Urothelium cell line (cell line): ENCODE measurements around the gene RFC4.

ENCODE experiments used
- DNase-seq: peaks from one replicate; pipeline ENCODE4 v3.0.0; 2011; ENCODE audit warnings: low spot score, mixed read lengths
- FAIRE-seq: peaks from 2 replicates; lab custom pipeline; 2011; peaks lifted over from hg19 to GRCh38; lab: Jason Lieb, UNC

Gene RFC4

DNA sequence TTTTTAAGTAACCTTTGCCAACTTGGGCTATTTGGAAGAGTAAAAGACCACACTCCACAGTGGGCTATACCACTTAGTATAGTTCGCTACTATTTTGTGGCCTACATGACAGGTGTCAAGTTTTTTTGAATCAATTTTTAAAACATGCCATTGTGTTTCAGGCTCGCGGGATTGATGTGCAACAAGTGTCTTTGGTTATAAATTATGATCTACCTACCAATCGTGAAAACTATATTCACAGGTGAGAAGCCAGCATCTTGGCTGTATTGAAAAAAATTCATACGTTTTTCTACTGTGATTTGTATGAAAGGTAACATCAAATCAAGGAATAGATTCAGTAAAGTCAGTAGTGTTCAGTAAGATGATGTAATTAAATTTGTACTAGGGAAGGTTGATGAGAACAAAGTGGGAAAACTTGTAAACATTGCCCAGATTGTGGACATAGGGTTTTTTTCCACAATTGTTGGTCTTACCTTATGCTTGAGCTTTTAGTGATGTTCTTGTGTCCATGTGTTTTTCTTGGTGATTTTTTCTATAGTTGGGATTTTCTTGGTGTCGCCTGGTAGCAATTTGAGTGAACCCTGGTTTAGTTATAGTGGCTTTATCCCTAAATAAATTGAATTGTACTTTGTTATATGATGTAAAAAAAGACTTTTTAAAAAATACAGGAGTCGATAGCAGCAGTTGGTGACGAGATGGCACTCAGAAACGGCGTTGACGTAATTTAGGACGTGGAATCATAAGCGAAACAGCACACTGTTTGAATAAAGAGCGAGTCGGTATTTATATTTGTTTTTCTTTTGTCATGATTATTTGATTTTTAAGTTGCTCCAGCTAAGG is 18.4 kb downstream of the RFC4 start:
- DNase-seq (no peak), FAIRE-seq (no peak)

- DNase-seq (no peak), FAIRE-seq (no peak)
Measured at GRCh38 chr3:186786922-186787321, 19.4 kb downstream of the RFC4 start.

GRCh38 chr3:186785495-186786018 is 20.7 kb downstream of the RFC4 start:
- no peak for FAIRE-seq
- no peak for DNase-seq

GRCh38 chr3:186784820-186785494 is 21.3 kb downstream of the RFC4 start:
- DNase-seq: no peak
- no peak for FAIRE-seq

- DNase-seq: peak; percentile 83
Measured at GRCh38 chr3:186783731-186784515, 22.4 kb downstream of the RFC4 start.

GRCh38 chr3:186783058-186783730 is 23.1 kb downstream of the RFC4 start, which contains the start of gene EIF4A2:
EIF4A2 (plus strand) TSS chr3:186783577; CDS start chr3:186783611, 34 bp downstream.
- FAIRE-seq: no peak

More at GRCh38 chr3:186783731-186784515, 22.4 kb downstream of the RFC4 start:
- FAIRE-seq: no peak

DNA sequence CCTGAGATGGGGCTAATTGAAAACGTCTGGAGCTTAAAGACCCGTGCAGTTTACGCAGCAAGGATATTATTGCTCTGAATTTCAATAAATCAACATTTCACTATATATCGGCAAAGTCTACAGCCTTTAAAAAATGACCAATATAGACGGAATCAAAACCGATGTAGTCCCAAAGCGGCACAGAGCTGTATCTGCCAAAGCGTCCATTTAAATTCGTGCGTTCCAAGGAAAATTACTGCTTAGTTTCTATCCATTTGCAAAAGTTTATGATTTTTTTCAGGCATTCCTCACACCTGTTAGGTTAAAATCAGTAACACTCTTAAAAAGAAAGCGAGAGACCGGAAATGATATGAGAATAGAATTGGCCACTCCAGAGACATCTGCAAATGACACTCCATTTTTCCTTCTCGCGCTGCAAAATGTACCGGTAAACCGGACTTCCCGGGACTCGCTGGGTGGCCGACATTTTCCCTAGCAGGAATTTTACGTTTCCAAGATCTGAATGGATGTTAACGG is 23.7 kb downstream of the RFC4 start:
- no peak for FAIRE-seq

More at GRCh38 chr3:186783058-186783730, 23.1 kb downstream of the RFC4 start, which contains the start of gene EIF4A2:
- peak; percentile 94 for DNase-seq

GRCh38 chr3:186779204-186779603 is 27.1 kb downstream of the RFC4 start:
- DNase-seq (no peak), FAIRE-seq (no peak)

More for the DNA sequence above, 23.7 kb downstream of the RFC4 start:
- DNase-seq: peak; percentile 22

- DNase-seq (no peak), FAIRE-seq (no peak)
Measured at GRCh38 chr3:186775999-186776398, 30.3 kb downstream of the RFC4 start.

DNA sequence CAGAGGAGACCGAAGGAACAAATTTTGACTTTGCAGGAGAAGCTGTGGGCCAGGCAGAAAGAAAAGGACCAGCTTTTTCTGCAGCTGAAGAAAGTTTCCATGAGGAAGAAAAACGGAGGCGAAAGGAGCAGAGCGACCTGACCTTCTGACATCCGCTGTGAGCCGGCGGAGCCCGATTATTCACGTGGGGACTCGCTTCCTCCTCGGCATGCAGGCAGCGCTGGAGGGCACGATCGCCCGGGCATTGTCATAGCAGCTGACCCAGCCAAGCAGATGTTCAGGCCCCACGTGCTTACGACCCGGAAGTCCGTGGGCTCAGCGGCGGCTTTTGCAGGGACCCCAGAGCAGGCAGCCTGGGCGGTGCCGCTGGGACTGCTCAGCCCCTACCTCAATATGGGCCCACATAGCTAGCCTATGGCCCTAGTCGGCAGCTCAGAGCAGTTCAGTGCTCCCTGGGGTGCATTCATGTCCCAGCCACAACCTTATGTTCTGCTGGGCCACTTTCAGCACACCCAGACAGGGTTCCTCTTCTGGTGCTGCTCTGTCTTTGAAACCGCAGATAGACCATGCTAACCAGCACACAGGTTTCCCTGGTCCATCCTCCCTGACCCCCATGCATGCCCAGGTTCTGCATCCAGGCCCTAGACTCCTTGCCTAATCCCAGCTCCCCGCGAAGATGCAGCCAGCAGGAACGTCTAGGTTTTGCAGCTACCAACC is 33.4 kb downstream of the RFC4 start:
- DNase-seq: no peak
- FAIRE-seq: no peak

DNA sequence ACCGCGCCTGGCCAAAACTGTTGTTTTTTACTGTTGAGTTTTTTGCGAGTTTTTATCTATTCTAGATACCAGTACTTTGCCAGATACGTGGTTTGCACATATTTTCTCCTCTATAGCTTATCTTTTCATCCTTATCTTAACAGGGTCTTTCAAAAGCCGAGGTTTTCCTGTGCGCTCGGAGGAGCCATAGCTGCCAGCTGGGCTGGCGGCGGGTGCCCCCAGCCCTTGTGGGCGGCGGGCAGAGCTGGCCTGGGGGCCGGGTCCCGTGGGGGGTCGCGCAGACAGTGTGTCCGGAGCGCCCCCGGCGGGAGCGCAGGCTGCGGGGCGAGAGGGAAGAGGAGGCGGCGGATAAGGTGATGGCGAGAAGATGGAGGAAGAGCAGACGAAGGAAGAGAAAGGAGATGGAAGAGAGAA is 34.0 kb downstream of the RFC4 start:
- no peak for FAIRE-seq
- no peak for DNase-seq

- DNase-seq (no peak), FAIRE-seq (no peak)
Measured at GRCh38 chr3:186760897-186761447, 45.3 kb downstream of the RFC4 start.

- no peak for FAIRE-seq
- DNase-seq: peak; percentile 23
Measured at GRCh38 chr3:186760141-186760833, 46.0 kb downstream of the RFC4 start.

- FAIRE-seq: no peak
- no peak for DNase-seq
Measured at GRCh38 chr3:186759231-186759930, 46.9 kb downstream of the RFC4 start.

- FAIRE-seq (no peak), DNase-seq (no peak)
Measured at GRCh38 chr3:186757686-186758220, 48.5 kb downstream of the RFC4 start.

GRCh38 chr3:186757214-186757613 is 49.1 kb downstream of the RFC4 start:
- DNase-seq: no peak
- FAIRE-seq: no peak

GRCh38 chr3:186754871-186755270 is 51.4 kb downstream of the RFC4 start:
- no peak for FAIRE-seq
- no peak for DNase-seq

GRCh38 chr3:186754006-186754405 is 52.3 kb downstream of the RFC4 start:
- no peak for FAIRE-seq
- DNase-seq: no peak
